Measurements from ENCODE around the gene GNAT3. TPM values are rescaled to one million over a fixed set of nuclear protein-coding genes. Genes with fewer than 3 reads are reported as not detected.

GNAT3 gene
- total and polyA plus RNA-seq, 12 donors: not detected

DNA sequence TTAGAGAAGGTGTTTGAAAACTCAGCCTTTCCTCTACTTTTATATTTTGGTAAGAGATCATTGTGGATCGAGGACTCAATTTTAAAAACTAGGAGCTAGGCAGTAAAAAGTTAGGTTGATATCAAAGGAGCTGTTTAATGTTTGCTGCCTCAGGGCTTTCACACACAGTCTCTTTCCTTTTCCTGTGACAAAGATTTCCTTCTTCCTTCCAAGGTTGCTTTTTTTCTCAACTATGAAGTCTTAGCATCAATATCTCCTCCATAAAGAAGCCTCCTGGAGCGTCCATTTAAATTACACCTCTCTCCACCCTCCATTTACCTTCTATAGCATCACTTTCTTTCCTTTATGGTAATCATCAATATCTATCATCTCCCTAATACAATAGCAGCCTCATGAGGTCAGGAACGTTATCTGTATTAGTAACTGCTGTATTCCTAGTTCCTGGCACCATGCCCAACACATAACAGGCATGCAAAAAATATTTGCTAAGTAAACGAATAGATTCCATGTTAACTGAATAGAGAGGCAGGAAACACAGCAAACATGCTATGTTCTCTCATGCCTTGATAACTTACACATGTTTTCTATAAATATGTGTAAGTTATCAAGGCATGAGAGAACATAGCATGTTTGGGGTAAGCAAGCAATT lies 48.5 kb downstream of the GNAT3 start:
- Histone ChIP-seq H3K36me3 (replicated peaks in 1 of 2) (no peaks in the 10 kb centered on the region), H3K27ac (no peak overlapping the region), H3K27me3 (no peaks in the 10 kb centered on the region), H3K4me3 (no peak overlapping the region), H3K4me1 (replicated peaks in 1 of 2) (peaks cover 0 to 6% of the 10 kb centered on the region in 2 donors), H3K9me3 (replicated peaks in 1 of 3) (no peaks in the 10 kb centered on the region)
- WGBS, 4 donors: 63 to 75% (median 70%) methylated on average over 4 of the region's 4 CpGs
- intact Hi-C loops (cut with DNase I): no loop called here
- DNase-seq: no peak
- TF ChIP-seq POLR2A (IDR thresholded peaks at IDR 0.05): no peak
- TF ChIP-seq, protein P1, sequence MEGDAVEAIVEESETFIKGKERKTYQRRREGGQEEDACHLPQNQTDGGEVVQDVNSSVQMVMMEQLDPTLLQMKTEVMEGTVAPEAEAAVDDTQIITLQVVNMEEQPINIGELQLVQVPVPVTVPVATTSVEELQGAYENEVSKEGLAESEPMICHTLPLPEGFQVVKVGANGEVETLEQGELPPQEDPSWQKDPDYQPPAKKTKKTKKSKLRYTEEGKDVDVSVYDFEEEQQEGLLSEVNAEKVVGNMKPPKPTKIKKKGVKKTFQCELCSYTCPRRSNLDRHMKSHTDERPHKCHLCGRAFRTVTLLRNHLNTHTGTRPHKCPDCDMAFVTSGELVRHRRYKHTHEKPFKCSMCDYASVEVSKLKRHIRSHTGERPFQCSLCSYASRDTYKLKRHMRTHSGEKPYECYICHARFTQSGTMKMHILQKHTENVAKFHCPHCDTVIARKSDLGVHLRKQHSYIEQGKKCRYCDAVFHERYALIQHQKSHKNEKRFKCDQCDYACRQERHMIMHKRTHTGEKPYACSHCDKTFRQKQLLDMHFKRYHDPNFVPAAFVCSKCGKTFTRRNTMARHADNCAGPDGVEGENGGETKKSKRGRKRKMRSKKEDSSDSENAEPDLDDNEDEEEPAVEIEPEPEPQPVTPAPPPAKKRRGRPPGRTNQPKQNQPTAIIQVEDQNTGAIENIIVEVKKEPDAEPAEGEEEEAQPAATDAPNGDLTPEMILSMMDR (IDR thresholded peaks at IDR 0.05): no peak

- H3K4me1 ChIP-seq (replicated peaks in 1 of 2): no peaks in the 10 kb centered on the region
- no peak overlapping the region for H3K4me3 ChIP-seq
- no peaks in the 10 kb centered on the region for H3K9me3 ChIP-seq (replicated peaks in 1 of 3)
- no peaks in the 10 kb centered on the region for H3K36me3 ChIP-seq (replicated peaks in 1 of 2)
- 94 to 98% (median 97%) methylated on average over 1 of the region's 1 CpG for WGBS, 4 donors
- TF ChIP-seq, protein P1 (IDR thresholded peaks at IDR 0.05): no peak
- TF ChIP-seq POLR2A (IDR thresholded peaks at IDR 0.05): no peak
- DNase-seq: no peak
- no peaks in the 10 kb centered on the region for H3K27me3 ChIP-seq
- intact Hi-C loops (cut with DNase I): no loop called here
- H3K27ac ChIP-seq: no peak overlapping the region
These were observed 51.0 kb downstream of the GNAT3 start for GRCh38 chr7:80460857-80461256.

GRCh38 chr7:80459776-80460510 lies 51.9 kb downstream of the GNAT3 start:
- 75 to 92% (median 88%) methylated on average over 4 of the region's 4 CpGs for WGBS, 4 donors
- Histone ChIP-seq H3K27ac (no peak overlapping the region), H3K4me1 (replicated peaks in 1 of 2) (no peaks in the 10 kb centered on the region), H3K9me3 (replicated peaks in 1 of 3) (no peaks in the 10 kb centered on the region), H3K27me3 (no peaks in the 10 kb centered on the region), H3K36me3 (replicated peaks in 1 of 2) (no peaks in the 10 kb centered on the region), H3K4me3 (no peak overlapping the region)
- no peak for DNase-seq
- intact Hi-C loops (cut with DNase I): no loop called here
- TF ChIP-seq, protein P1 (IDR thresholded peaks at IDR 0.05): no peak
- no peak for TF ChIP-seq POLR2A (IDR thresholded peaks at IDR 0.05)

- H3K9me3 ChIP-seq (replicated peaks in 1 of 3): no peaks in the 10 kb centered on the region
- H3K4me3 ChIP-seq: peak overlapping the region in 1 of 4 donors; percentile 4
- TF ChIP-seq POLR2A (IDR thresholded peaks at IDR 0.05): no peak
- TF ChIP-seq, protein P1 (IDR thresholded peaks at IDR 0.05): no peak
- H3K27me3 ChIP-seq: no peaks in the 10 kb centered on the region
- WGBS, 4 donors: 75 to 91% (median 88%) methylated on average over 6 of the region's 6 CpGs
- H3K4me1 ChIP-seq (replicated peaks in 1 of 2): no peaks in the 10 kb centered on the region
- DNase-seq: no peak
- intact Hi-C loops (cut with DNase I): no loop called here
- H3K27ac ChIP-seq: no peak overlapping the region
- H3K36me3 ChIP-seq (replicated peaks in 1 of 2): no peaks in the 10 kb centered on the region
These were observed 52.8 kb downstream of the GNAT3 start for GRCh38 chr7:80458822-80459725.
